Keratinocyte (primary cell): ENCODE data around the gene WDR35. TPM values are rescaled to one million over a fixed set of nuclear protein-coding genes. Genes with fewer than 3 reads are reported as not detected.
A peak's percentile ranks its signal among the peaks of the same experiment; 100 is the strongest.

ENCODE experiments used
- DNase-seq: peaks from one replicate; pipeline ENCODE4 v3.0.0-alpha.2; 2011; ENCODE audit warnings: low read depth, missing footprints, low spot score
- FAIRE-seq: peaks from 2 replicates; lab custom pipeline; 2011; peaks lifted over from hg19 to GRCh38; lab: Jason Lieb, UNC
- H2AFZ ChIP-seq: 2 replicates; pipeline ENCODE4 v1.6.0; 2012; ENCODE audit warnings: low read length, control low read depth, inconsistent platforms; ENCODE audit not compliant: control insufficient read depth
- H3K27ac ChIP-seq: 2 replicates; pipeline ENCODE4 v1.5.1; 2011; ENCODE audit warnings: low read length; ENCODE audit not compliant: control insufficient read depth, insufficient read depth
- H3K27me3 ChIP-seq: 3 replicates; pipeline ENCODE4 v1.6.0; 2011; ENCODE audit warnings: low read length; ENCODE audit not compliant: control insufficient read depth, insufficient read depth; ENCODE audit errors: extremely low read depth
- H3K36me3 ChIP-seq, 2 experiments: 2 replicates in 1 of 2; 3 replicates in 1 of 2; pipeline ENCODE4 v1.5.1; 2011; ENCODE audit warnings: low read length in 2 of 2, mild to moderate bottlenecking in 1 of 2; ENCODE audit not compliant: control insufficient read depth in 2 of 2, insufficient read depth in 2 of 2; ENCODE audit errors: extremely low read depth in 1 of 2
- H3K4me1 ChIP-seq: 3 replicates; pipeline ENCODE4 v1.5.1; 2011; ENCODE audit warnings: low read length; ENCODE audit not compliant: control insufficient read depth, insufficient read depth; ENCODE audit errors: extremely low read depth
- H3K4me2 ChIP-seq: 3 replicates; pipeline ENCODE4 v1.6.0; 2011; ENCODE audit warnings: low read depth, low read length; ENCODE audit not compliant: control insufficient read depth, insufficient read depth; ENCODE audit errors: extremely low read depth
- H3K4me3 ChIP-seq, 3 experiments: fragments of 200-600 bp in 1 of 3; sonication (generic) in 1 of 3; 2 replicates in 2 of 3; 3 replicates in 1 of 3; pipeline ENCODE4 v1.5.1; 2011 to 2016; ENCODE audit warnings: low read length in 3 of 3, mild to moderate bottlenecking in 3 of 3, control low read depth in 2 of 3, inconsistent platforms in 1 of 3, low read depth in 1 of 3, mixed read lengths in 1 of 3, mixed run types in 1 of 3, moderate library complexity in 1 of 3; ENCODE audit not compliant: control insufficient read depth in 2 of 3, insufficient read depth in 2 of 3; ENCODE audit errors: extremely low read depth in 1 of 3
- H3K79me2 ChIP-seq: 2 replicates; pipeline ENCODE4 v1.6.0; 2012; ENCODE audit warnings: low read length; ENCODE audit not compliant: control insufficient read depth, insufficient read depth
- H3K9ac ChIP-seq: 3 replicates; pipeline ENCODE4 v1.6.0; 2011; ENCODE audit warnings: low read length; ENCODE audit not compliant: control insufficient read depth, insufficient read depth; ENCODE audit errors: extremely low read depth
- H3K9me1 ChIP-seq: 3 replicates; pipeline ENCODE4 v1.6.0; 2011; ENCODE audit warnings: low read length; ENCODE audit not compliant: control insufficient read depth, insufficient read depth; ENCODE audit errors: extremely low read depth
- H3K9me3 ChIP-seq: 2 replicates; pipeline ENCODE4 v1.5.1; 2012; ENCODE audit warnings: low read depth, low read length; ENCODE audit not compliant: control insufficient read depth
- H4K20me1 ChIP-seq: 3 replicates; pipeline ENCODE4 v1.6.0; 2011; ENCODE audit warnings: low read length; ENCODE audit not compliant: control insufficient read depth, insufficient read depth; ENCODE audit errors: extremely low read depth
- CTCF ChIP-seq, 3 experiments: IDR thresholded peaks in 1 of 3; conservative IDR thresholded peaks in 1 of 3; optimal IDR thresholded peaks in 1 of 3; 2 replicates in 2 of 3; 3 replicates in 1 of 3; pipeline versions ENCODE3 to v1.5.1; 2011; ENCODE audit warnings: low read length in 3 of 3, mild to moderate bottlenecking in 3 of 3, moderate library complexity in 2 of 3, control low read depth in 1 of 3, inconsistent platforms in 1 of 3; ENCODE audit not compliant: insufficient read depth in 2 of 3; ENCODE audit errors: extremely low read depth in 1 of 3
- EZH2 ChIP-seq: IDR thresholded peaks from one replicate; pipeline ENCODE4 v1.6.1; 2012; ENCODE audit warnings: inconsistent platforms, mild to moderate bottlenecking, low read length, moderate library complexity
- dilution Hi-C: fragments of 300-500 bp; cut with MboI; formaldehyde crosslinking; loops from one replicate; pipeline ENCODE4 v1.7.0; 2020; ENCODE audit warnings: low sequenced_read_pairs; ENCODE audit not compliant: extremely low pct_ligation_motif_present
- polyA plus RNA-seq, 5 experiments: library from polyadenylated mRNA; depleted of rRNA in 3 of 5; stranded (reverse) in 3 of 5; stranded (forward) in 1 of 5; unstranded in 1 of 5; fragments of >200 nt; gene quantifications; 1 replicate in 1 of 5; 2 replicates in 3 of 5; 3 replicates in 1 of 5; pipeline versions ENCODE4 v1.2.1 to v1.2.3, GENCODE V29; 2011 to 2012; ENCODE audit warnings: missing spikeins in 2 of 5, low read depth in 1 of 5, low replicate concordance in 1 of 5

Gene WDR35
- polyA plus RNA-seq, 1 donor (not counting 4 experiments of a cell fraction or from before 2014, with no cell fraction given): 8.8 TPM

DNA sequence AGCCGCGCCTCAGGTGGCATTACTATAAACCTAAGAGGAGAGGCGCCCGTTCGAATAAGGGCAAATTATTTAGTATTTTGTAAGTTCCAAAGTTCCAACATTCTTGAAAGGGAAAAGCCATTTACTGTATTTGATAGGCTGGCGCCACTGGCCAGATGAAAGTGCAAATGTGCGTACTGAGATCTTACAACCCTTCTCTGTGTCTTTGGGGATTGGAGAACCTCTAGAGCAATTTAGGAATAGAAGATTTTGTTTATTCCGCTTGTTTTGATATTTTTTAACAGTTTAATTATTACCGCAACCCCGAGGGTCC, 467 bp upstream of the WDR35 start:
- TF ChIP-seq CTCF (optimal IDR thresholded peaks at IDR 0.05 in 1 of 3, IDR thresholded peaks at IDR 0.05 in 1 of 3, conservative IDR thresholded peaks at IDR 0.05 in 1 of 3; ENCODE audit: extremely low read depth in 1 of 3, insufficient read depth in 2 of 3, low read length in 3 of 3) (no peak), EZH2 (no peak)
- no peak for FAIRE-seq
- dilution Hi-C loops: no loop called here
- DNase-seq: no peak
- Histone ChIP-seq H3K36me3 (no peaks in the 10 kb centered on the region), H3K9me3 (no peaks in the 10 kb centered on the region), H3K9me1 (no peaks in the 10 kb centered on the region), H3K27ac (no peak overlapping the region), H3K4me2 (peak overlapping the region; percentile 89), H3K9ac (peak overlapping the region; percentile 67), H4K20me1 (no peaks in the 10 kb centered on the region), H3K4me3 (peak overlapping the region; percentile 57 to 90 (median 88)), H3K27me3 (no peaks in the 10 kb centered on the region), H2AFZ (peak overlapping the region; percentile 98), H3K79me2 (peaks cover 5% of the 10 kb centered on the region), H3K4me1 (peaks cover 15% of the 10 kb centered on the region)

DNA sequence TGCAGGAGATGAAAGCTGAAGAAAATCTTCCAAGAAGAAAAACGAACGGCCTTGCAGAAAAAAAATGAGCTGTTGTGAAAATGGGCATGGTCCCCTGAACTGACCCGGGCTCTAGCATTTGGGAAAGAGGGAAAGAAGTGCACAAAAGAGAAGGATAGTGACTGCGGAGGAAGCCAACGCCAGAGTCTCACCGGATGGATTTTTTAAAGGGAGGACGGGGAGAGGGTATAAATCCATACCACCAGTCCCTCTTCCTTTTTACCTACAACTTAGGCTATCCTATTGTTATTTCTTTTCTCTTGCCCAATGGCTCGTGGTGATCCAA, 601 bp downstream of the WDR35 start:
- dilution Hi-C loops: no loop called here
- Histone ChIP-seq H3K79me2 (peaks cover 8% of the 10 kb centered on the region), H3K4me1 (peaks cover 15% of the 10 kb centered on the region), H3K27ac (peak overlapping the region; percentile 30), H3K4me3 (peak overlapping the region; percentile 57 to 90 (median 88)), H3K9me3 (no peaks in the 10 kb centered on the region), H4K20me1 (no peaks in the 10 kb centered on the region), H3K27me3 (no peaks in the 10 kb centered on the region), H3K9me1 (no peaks in the 10 kb centered on the region), H3K9ac (peak overlapping the region; percentile 67), H3K36me3 (no peaks in the 10 kb centered on the region), H2AFZ (peak overlapping the region; percentile 98), H3K4me2 (peak overlapping the region; percentile 89)
- no peak for FAIRE-seq
- DNase-seq: no peak
- TF ChIP-seq CTCF (optimal IDR thresholded peaks at IDR 0.05 in 1 of 3, IDR thresholded peaks at IDR 0.05 in 1 of 3, conservative IDR thresholded peaks at IDR 0.05 in 1 of 3; ENCODE audit: extremely low read depth in 1 of 3, insufficient read depth in 2 of 3, low read length in 3 of 3): no peak
- no peak for TF ChIP-seq EZH2
